ENCODE data around the gene TMEM132A.
"Not testable (repeated sequence)": the region's sequence is repeated elsewhere in the genome, so short reads cannot be mapped to it uniquely, and the experiment has no call there.

Gene TMEM132A

GRCh38 chr11:60964801-60965200 is 40.5 kb downstream of the TMEM132A start:
- DNase-seq (ENCODE audit: low read depth) = no peak

DNA sequence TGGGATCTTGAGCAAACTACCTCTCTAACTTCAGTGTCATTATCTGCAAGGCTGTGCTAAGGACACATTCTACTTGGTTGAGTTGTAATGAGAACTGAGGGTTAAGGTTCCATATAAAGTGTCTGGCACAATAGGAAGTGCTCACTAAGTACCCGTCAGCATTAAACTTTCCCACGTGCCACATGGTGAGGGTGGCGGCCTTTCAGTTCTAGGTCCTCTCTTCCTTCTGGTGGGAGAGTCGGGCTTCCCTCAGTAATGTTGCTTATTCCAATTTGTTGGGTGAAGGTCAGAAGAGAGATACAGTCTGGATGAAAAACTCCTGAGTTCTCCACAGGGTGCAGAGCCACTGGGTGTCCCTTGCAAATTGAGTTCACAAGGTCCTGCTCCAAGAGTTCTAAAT is 42.6 kb downstream of the TMEM132A start:
- DNase-seq (ENCODE audit: low read depth) = no peak

DNA sequence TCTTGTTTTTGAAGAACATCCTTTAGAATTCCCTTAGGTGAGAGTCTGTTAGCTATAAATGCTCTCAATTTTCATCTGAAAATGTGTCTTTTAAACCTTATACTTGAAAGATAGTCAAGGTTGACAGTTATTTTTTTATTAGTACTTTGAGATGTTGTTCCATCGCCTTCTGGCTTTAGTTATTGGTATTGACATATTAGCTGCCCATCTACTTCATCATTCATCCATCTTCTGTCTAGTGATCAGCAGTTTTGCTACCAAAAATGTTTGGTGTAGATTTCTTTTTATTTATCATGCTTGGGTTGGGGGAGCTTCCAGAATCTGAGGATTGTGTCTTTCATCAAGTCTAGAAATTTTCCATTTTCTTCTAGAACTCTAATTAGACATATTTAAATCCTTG is 44.0 kb downstream of the TMEM132A start:
- DNase-seq (ENCODE audit: low read depth) = no peak

GRCh38 chr11:60970369-60970774 is 46.1 kb downstream of the TMEM132A start:
- no peak for DNase-seq (ENCODE audit: low read depth)

DNA sequence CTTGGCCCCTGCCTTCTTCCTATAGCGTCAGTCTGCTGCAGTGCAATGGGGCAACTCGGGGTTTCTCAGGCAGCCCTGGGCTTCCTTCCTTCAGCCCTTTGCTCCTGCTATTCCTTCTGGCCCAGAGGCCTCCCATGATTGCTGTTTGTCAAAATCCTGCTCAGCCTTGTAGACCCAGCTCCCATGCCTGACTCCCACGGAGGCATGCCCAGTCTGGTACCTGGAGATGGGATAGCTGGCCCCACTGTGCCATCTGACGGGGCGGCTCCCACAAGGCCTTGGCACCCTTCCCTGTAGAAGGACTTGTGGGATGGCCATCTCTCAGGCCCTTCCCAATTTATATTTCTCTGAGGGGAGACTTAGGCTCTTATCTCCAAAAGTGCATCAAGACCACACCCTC is 46.6 kb downstream of the TMEM132A start:
- DNase-seq (ENCODE audit: low read depth) = no peak

GRCh38 chr11:60971520-60971919 is 47.3 kb downstream of the TMEM132A start, which contains the start of gene CD6:
TSS of gene CD6 (plus strand) at chr11:60971680. CDS start at chr11:60971866, 186 bp downstream.
- no peak for DNase-seq (ENCODE audit: low read depth)

- no peak for DNase-seq (ENCODE audit: low read depth)
Observed at GRCh38 chr11:60972182-60973030, 48.1 kb downstream of the TMEM132A start.

DNA sequence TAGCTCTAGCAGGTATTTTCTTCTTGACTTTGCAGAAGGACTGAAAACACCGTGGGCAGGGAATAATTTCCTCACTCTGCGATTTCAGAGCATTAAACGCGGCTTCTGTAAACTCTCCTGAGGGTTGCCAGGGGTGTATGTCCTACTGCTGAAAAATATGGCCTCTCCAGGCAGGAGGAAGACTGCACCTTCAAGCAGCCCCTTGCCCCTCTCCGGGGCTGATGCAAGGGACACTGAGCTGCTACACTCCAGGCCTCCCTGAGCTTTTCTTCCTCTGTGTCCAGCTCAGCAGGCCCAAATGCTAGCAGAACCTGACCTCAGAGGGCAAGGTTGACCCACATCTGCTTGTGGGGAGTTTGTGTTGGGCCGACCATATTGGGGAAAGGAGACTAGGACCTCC is 49.4 kb downstream of the TMEM132A start:
- DNase-seq (ENCODE audit: low read depth) = no peak

- DNase-seq (ENCODE audit: low read depth) = not testable (repeated sequence)
Observed at GRCh38 chr11:60974316-60974715, 50.1 kb downstream of the TMEM132A start.

DNA sequence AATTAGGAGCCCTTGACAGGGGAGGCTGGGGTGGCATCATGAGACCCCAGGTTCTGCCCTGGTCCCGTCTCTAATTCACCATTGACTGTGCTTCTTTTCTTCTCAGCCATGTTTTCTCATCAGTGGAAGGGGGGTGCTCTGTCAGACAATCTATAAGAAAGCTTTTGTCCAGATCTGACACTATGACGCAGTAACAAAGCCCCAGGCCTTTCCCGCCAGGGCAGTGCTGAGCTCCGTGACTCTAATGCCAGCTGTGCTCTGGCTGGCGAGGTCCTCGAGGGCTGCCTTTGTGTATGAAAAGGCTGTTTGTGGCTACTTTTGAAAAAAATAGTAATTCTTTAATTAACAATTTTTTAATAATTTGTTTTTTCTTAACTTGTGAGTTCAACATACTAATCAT is 50.5 kb downstream of the TMEM132A start:
- DNase-seq (ENCODE audit: low read depth) = no peak

GRCh38 chr11:60977224-60977623 is 53.0 kb downstream of the TMEM132A start:
- DNase-seq (ENCODE audit: low read depth) = no peak

DNA sequence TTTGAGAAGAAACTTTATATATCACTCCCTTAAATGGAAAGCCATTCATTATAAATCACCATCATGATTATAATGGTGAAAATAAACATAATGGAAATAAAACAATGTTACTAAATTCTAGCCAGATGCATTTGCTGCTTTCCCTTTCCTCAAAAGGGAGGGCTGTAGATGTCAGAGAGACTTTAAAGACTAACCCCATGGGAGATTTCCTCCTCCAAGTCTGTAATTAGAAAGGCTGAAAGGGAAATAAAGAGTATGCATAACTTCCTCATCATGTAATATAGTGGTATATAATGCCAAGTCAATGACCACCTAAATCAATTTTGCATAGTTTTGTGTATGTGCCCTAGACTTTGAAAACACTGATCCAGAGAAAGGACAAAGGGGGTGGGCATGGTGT is 53.6 kb downstream of the TMEM132A start:
- no peak for DNase-seq (ENCODE audit: low read depth)

GRCh38 chr11:60978546-60979380 is 54.5 kb downstream of the TMEM132A start:
- DNase-seq (ENCODE audit: low read depth) = no peak

DNA sequence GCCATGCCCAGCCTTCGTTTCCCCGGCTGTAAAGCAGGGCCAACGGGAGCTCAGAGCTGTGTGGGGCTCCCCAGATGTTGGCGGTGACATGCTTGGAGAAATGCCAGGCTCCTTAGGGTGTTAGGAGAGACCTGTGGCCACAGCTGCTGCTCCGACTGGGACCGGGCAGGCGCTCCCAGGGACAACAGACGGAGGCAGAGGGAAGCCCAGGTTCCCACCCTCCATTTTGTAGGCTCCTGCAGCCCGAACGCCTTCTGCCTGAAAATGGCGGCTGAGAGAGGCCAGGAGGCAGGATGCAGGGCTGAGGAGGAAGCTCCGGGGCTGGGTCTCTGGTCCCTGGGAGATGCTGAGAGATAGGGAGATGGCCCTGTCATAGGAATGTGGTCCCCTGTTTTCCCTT is 57.3 kb downstream of the TMEM132A start:
- no peak for DNase-seq (ENCODE audit: low read depth)

- no peak for DNase-seq (ENCODE audit: low read depth)
Observed at GRCh38 chr11:60982184-60982583, 57.9 kb downstream of the TMEM132A start.

DNA sequence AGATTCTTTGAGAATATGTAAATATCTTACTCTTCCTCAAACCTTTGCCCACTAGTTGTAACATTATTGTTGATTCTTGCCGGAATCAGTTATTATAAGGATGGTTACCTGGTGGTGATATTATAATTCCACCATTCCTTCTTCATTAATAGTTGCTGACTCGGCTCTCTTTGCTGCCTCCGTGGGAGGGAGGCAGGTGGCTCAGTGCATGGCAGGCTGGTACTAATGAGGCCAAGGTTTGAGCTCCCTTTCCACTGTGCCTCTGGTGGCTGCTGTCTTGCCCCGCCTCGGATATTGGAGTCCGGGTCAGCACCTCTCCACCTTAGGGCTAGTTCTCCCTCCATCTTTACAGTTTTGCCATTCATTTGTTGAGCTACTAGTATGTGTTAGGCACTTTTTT is 59.9 kb downstream of the TMEM132A start:
- DNase-seq (ENCODE audit: low read depth) = no peak

DNA sequence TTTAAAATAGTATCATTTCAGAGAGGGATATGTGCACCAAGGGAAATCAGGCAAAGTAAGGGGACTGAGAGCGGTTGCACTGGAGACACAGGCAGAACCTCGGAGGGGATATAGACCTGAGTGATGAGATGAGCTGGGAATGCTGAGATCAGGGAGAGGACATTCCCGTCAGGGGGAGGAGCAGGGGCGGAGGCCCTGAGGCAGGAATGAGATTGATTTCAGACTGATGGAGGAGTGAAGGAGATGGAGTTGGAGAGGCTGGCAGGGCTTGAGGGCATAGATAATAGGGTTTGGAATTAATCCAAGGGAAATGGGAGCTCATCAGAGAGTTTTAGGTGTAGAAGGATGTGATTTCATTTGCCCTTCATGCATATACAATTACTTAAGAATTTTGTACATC is 60.4 kb downstream of the TMEM132A start:
- DNase-seq (ENCODE audit: low read depth) = no peak

DNA sequence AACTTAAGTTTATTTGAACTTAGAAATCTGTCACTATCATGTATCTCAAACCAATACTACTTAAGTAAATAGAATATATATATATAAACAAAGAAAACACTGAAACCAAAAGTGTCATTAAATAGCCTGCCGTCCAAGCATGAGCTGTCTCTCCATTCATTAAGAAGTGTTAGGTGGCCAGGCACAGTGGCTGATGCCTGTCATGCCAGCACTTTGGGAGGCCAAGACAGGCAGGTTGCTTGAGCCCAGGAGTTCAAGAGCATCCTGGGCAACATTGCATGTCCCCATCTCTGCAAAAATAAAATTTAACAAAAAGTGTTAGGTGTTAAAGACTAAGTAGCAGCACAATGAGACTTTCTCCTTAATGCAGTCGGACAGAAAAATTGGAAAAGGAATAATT is 61.2 kb downstream of the TMEM132A start:
- no peak for DNase-seq (ENCODE audit: low read depth)

DNA sequence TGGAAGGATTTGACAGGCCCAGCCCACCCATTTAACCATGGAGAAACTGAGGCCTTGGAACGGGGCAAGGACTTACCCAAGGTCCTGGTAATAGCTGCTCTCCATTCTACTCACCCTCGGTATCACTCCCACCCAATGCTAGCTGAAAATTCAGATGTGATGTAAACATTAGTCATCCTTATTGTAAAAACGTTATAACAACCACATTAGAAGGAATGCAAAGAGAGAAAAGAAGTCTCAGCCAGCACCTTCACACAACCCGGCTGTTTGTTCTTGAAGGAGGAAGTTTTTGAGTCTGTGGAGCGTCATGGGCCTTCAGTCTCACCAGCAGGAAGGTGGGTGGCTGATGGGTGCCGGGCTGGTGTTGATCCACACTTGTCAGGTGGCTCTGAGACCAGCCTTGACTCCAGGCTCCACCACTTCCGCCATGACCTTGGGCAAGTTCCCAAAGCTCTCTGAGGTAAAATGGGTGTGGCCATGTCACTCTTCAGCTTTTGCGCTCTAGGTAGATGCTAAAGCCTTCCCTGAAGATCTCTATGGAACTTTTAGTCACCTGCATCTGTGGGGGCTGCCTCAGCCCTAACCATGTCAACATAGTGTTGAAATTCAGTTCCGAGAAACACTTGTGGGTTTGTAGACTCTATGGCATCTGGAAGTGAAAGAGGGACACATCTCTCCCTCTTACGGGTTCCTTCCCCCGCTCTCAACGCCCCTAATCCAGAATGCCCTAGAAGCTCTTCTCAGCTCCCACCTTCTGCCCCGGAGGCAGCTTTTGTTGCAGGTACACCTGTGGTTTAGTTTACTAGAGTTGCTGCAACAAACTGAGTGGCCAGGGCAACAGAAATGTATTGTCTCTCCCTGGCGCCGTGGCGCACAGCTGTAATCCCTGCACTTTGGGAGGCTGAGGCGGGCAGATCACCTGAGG is 62.0 kb downstream of the TMEM132A start:
- DNase-seq (ENCODE audit: low read depth) = no peak
